Stimulated activated naive B cell treated with anti-CD40 and anti-IgM and Interleukin-4, amounts not matched to agents 10 μg/mL and 1 μg/mL and 100 μg/mL, for 72 hours (primary cell): ENCODE data around the gene PRTN3.
A peak's percentile ranks its signal among the peaks of the same experiment; 100 is the strongest.
"Not testable (repeated sequence)": the region's sequence is repeated elsewhere in the genome, so short reads cannot be mapped to it uniquely, and the experiment has no call there.

ENCODE experiments used
- ATAC-seq, 2 donors: fragments of 150-1000 bp; cut with Tn5 transposase; replicated peaks; 2 replicates each; pipeline ENCODE4 v1.10.0; 2021; ENCODE audit warnings: moderate library complexity in 1 of 2
- DNase-seq: peaks from one replicate; pipeline ENCODE4 v3.0.0; 2021
- H3K27ac Mint-ChIP-seq: one replicate; pipeline ENCODE4 v1.8.0; 2022; ENCODE audit warnings: mild to moderate bottlenecking, mixed read lengths
- H3K27me3 Mint-ChIP-seq, 2 donors: one replicate each; pipeline ENCODE4 v1.8.0; 2022; ENCODE audit warnings: mixed read lengths in 2 of 2
- H3K36me3 Mint-ChIP-seq, 2 donors: one replicate each; pipeline ENCODE4 v1.8.0; 2022; ENCODE audit warnings: mixed read lengths in 2 of 2, mild to moderate bottlenecking in 1 of 2
- H3K4me1 Mint-ChIP-seq, 2 donors: one replicate each; pipeline ENCODE4 v1.8.0; 2022; ENCODE audit warnings: mixed read lengths in 2 of 2, mild to moderate bottlenecking in 1 of 2
- H3K4me3 Mint-ChIP-seq, 2 donors: one replicate each; pipeline ENCODE4 v1.8.0; 2022; ENCODE audit warnings: mild to moderate bottlenecking in 2 of 2, mixed read lengths in 2 of 2, moderate library complexity in 1 of 2
- H3K9me3 Mint-ChIP-seq, 2 donors: one replicate each; pipeline ENCODE4 v1.8.0; 2022; ENCODE audit warnings: mixed read lengths in 2 of 2, mild to moderate bottlenecking in 1 of 2

Gene PRTN3

DNA sequence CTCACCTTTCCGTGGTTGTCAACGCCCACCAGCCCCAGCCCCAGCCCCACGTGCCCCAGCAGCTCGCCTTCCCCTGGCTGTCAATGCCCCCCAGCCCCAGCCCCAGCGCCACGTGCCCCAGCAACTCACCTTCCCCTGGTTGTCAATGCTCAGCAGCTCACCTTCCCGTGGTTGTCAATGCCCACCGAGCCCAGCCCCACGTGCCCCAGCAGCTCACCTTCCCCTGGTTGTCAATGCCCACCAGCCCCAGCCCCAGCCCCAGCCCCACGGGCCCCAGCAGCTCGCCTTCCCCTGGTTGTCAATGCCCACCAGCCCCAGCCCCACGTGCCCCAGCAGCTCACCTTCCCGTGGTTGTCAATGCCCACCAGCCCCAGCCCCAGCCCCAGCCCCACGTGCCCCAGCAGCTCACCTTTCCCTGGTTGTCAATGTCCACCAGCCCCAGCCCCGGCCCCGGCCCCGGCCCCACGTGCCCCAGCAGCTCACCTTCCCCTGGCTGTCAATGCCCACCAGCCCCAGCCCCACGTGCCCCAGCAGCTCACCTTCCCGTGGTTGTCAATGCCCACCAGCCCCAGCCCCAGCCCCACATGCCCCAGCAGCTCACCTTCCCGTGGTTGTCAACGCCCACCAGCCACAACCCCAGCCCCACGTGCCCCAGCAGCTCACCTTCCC is 37.3 kb downstream of the PRTN3 start:
- peaks cover 38 to 43% of the 10 kb centered on the region in 2 donors for H3K36me3 Mint-ChIP-seq
- not testable (repeated sequence) for H3K9me3 Mint-ChIP-seq, H3K4me3 Mint-ChIP-seq, H3K27ac Mint-ChIP-seq, ATAC-seq, H3K27me3 Mint-ChIP-seq, DNase-seq, H3K4me1 Mint-ChIP-seq

DNA sequence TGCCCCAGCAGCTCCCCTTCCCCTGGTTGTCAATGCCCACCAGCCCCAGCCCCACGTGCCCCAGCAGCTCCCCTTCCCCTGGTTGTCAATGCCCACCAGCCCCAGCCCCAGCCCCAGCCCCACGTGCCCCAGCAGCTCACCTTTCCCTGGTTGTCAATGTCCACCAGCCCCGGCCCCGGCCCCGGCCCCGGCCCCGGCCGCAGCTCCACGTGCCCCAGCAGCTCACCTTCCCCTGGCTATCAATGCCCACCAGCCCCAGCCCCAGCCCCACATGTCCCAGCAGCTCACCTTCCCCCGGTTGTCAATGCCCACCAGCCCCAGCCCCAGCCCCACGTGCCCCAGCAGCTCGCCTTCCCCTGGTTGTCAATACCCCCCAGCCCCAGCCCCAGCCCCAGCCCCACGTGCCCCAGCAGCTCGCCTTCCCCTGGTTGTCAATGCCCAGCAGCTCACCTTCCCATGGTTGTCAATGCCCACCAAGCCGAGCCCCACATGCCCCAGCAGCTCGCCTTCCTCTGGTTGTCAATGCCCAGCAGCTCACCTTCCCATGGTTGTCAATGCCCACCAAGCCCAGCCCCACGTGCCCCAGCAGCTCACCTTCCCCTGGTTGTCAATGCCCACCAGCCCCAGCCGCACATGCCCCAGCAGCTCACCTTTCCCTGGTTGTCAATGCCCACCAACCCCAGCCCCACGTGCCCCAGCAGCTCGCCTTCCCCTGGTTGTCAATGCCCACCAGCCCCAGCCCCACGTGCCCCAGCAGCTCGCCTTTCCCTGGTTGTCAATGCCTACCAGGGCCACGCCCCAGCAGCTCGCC is 38.2 kb downstream of the PRTN3 start:
- not testable (repeated sequence) for ATAC-seq, H3K27me3 Mint-ChIP-seq, DNase-seq, H3K4me1 Mint-ChIP-seq, H3K9me3 Mint-ChIP-seq, H3K4me3 Mint-ChIP-seq
- peaks cover 43 to 46% of the 10 kb centered on the region in 2 donors for H3K36me3 Mint-ChIP-seq
- peak overlapping the region; percentile 47 for H3K27ac Mint-ChIP-seq

DNA sequence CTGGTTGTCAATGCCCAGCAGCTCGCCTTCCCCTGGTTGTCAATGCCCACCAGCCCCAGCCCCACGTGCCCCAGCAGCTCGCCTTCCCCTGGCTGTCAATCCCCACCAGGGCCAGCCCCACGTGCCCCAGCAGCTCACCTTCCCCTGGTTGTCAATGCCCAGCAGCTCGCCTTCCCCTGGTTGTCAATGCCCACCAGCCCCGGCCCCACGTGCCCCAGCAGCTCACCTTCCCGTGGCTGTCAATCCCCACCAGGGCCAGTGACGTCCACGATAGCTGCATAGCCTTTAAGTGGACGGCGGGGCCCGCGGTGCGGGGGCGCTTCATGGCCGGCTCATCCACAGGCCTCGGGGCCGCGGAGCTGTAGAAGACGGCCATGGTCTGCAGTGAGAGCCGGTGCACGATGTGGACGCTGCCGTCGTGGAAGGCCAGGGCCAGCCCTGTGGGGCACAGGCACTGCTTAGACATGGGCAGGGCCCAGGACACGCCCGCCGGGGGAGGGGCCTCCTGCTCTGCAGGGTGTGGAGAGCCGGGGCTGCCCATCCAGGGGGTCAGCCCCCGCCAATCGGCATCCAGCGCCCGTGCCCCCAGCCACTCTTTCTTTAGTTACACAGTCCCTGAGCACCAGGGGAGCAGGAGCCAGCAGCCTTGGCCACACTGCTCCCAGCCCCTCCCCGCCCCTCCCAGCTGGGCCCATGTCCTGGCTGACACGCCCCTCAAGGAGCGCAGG is 39.1 kb downstream of the PRTN3 start:
- H3K4me3 Mint-ChIP-seq = no peak overlapping the region
- H3K36me3 Mint-ChIP-seq = peaks cover 43 to 45% of the 10 kb centered on the region in 2 donors

GRCh38 chr19:881385-882071 is 40.7 kb downstream of the PRTN3 start:
- Mint-ChIP-seq H3K4me1 (peaks cover 4 to 6% of the 10 kb centered on the region in 2 donors), H3K4me3 (no peak overlapping the region), H3K27ac (peak overlapping the region; percentile 14), H3K9me3 (no peaks in the 10 kb centered on the region), H3K27me3 (no peaks in the 10 kb centered on the region), H3K36me3 (peaks cover 38 to 41% of the 10 kb centered on the region in 2 donors)
- ATAC-seq = no peak
- no peak for DNase-seq

More for the DNA sequence above, 39.1 kb downstream of the PRTN3 start:
- Mint-ChIP-seq H3K9me3 (no peaks in the 10 kb centered on the region), H3K27me3 (no peaks in the 10 kb centered on the region), H3K27ac (no peak overlapping the region), H3K4me1 (peaks cover 4 to 6% of the 10 kb centered on the region in 2 donors)
- DNase-seq (no peak), ATAC-seq (no peak)

- no peak for ATAC-seq
- peak overlapping the region in 1 of 2 donors; percentile 22 for H3K4me3 Mint-ChIP-seq
- peaks cover 41 to 43% of the 10 kb centered on the region in 2 donors for H3K36me3 Mint-ChIP-seq
- H3K27me3 Mint-ChIP-seq = no peaks in the 10 kb centered on the region
- no peak for DNase-seq
- peaks cover 4 to 6% of the 10 kb centered on the region in 2 donors for H3K4me1 Mint-ChIP-seq
- H3K9me3 Mint-ChIP-seq = no peaks in the 10 kb centered on the region
- H3K27ac Mint-ChIP-seq = no peak overlapping the region
These were observed 42.2 kb downstream of the PRTN3 start for GRCh38 chr19:882871-883497.

DNA sequence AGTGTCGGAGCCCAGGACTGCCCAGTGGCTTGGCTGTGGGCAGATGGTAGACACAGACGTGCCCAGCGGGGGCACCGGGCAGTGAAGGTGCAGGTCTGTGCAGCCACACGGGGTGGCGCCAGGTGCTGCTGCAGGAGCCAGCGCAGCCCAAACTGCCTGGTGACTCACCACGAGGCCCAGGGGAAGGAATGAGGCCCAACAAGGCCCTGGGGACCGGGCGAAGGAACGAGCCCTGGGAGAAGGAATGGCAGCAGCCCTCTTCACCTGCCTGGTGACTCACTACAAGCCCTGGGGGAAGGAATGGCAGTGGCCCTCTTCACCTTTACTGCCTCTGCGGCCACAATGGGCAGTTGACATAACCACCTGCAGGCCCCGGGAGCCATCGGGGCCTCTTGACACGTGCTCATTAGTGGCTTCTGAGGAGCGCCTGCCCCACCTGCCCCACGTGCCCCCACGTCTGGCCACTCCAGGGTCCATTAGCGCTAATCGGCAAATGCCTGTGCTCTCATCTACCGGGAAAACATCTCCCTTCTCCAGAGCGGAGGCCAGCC is 42.9 kb downstream of the PRTN3 start:
- Mint-ChIP-seq H3K27me3 (no peaks in the 10 kb centered on the region), H3K9me3 (no peaks in the 10 kb centered on the region), H3K4me3 (no peak overlapping the region), H3K27ac (no peak overlapping the region), H3K4me1 (peaks cover 4 to 9% of the 10 kb centered on the region in 2 donors), H3K36me3 (peaks cover 41 to 44% of the 10 kb centered on the region in 2 donors)
- no peak for DNase-seq
- no peak for ATAC-seq

- DNase-seq (no peak), ATAC-seq (no peak)
- Mint-ChIP-seq H3K27ac (peak overlapping the region; percentile 62), H3K4me1 (peaks cover 0 to 4% of the 10 kb centered on the region in 2 donors), H3K27me3 (no peaks in the 10 kb centered on the region), H3K36me3 (peaks cover 38 to 44% of the 10 kb centered on the region in 2 donors), H3K4me3 (no peak overlapping the region), H3K9me3 (no peaks in the 10 kb centered on the region)
These were observed 43.8 kb downstream of the PRTN3 start for GRCh38 chr19:884420-885211.

DNA sequence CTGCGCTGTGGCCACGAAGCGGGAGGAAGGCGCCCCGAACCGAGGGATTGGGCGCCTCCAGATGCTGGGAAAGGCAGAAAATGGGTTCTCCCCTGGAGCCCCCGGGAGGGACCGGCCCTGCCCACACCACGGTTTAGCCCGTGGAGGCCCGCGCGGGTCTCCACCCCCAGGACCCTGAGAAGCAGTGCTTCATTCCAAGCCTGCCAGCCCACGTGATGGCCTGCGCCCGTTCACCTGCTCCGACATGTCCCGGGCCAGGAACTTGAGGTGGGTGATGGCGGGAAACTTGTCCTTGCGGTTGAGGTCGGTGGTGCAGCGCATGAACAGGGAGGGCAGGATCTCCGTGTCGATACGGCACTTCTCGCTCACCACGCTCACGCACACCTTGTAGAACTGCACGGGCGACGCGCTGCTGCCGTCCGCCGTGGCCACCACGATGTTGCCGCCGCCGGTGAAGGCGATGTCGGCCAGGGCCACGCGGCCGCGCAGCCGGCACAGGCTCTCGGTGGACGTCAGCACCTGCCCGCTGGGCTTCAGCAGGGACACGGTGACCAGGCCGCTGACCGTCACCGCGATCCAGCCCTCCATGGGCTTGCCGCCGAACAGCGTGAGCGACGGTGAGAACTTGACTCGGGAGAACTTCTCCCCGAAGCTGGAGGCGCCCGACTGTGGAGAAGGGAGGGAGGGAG is 44.9 kb downstream of the PRTN3 start:
- ATAC-seq (no peak), DNase-seq (no peak)
- peaks cover 0 to 4% of the 10 kb centered on the region in 2 donors for H3K4me1 Mint-ChIP-seq
- H3K27ac Mint-ChIP-seq = no peak overlapping the region
- no peaks in the 10 kb centered on the region for H3K9me3 Mint-ChIP-seq
- no peak overlapping the region for H3K4me3 Mint-ChIP-seq
- peaks cover 37 to 43% of the 10 kb centered on the region in 2 donors for H3K36me3 Mint-ChIP-seq
- H3K27me3 Mint-ChIP-seq = no peaks in the 10 kb centered on the region

GRCh38 chr19:887072-887471 is 46.3 kb downstream of the PRTN3 start:
- Mint-ChIP-seq H3K4me1 (peaks cover 6 to 15% of the 10 kb centered on the region in 2 donors), H3K27me3 (no peaks in the 10 kb centered on the region), H3K9me3 (no peaks in the 10 kb centered on the region), H3K4me3 (no peak overlapping the region), H3K27ac (no peak overlapping the region), H3K36me3 (peaks cover 25 to 30% of the 10 kb centered on the region in 2 donors)
- ATAC-seq = no peak
- DNase-seq = no peak

DNA sequence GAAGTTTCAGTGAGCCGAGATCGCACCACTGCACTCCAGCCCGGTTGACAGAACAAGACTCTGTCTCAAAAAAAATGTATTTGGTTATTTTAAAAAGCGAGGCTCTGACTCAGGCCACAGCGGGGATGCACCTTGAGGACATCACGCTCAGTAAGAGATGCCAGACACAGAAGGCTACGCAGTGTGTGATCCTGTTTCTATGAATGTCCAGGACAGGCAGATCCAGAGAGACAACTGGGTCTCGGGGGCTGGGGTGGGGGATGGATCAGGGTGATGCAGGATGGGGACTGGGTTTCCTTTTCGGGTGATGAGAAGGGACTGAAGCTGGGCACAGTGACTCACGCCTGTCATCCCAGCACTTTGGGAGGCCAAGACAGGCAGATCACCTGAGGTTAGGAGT is 46.8 kb downstream of the PRTN3 start:
- Mint-ChIP-seq H3K27ac (no peak overlapping the region), H3K9me3 (no peaks in the 10 kb centered on the region), H3K4me3 (no peak overlapping the region), H3K27me3 (no peaks in the 10 kb centered on the region), H3K36me3 (peaks cover 24 to 26% of the 10 kb centered on the region in 2 donors), H3K4me1 (peaks cover 9 to 18% of the 10 kb centered on the region in 2 donors)
- ATAC-seq (no peak), DNase-seq (no peak)

DNA sequence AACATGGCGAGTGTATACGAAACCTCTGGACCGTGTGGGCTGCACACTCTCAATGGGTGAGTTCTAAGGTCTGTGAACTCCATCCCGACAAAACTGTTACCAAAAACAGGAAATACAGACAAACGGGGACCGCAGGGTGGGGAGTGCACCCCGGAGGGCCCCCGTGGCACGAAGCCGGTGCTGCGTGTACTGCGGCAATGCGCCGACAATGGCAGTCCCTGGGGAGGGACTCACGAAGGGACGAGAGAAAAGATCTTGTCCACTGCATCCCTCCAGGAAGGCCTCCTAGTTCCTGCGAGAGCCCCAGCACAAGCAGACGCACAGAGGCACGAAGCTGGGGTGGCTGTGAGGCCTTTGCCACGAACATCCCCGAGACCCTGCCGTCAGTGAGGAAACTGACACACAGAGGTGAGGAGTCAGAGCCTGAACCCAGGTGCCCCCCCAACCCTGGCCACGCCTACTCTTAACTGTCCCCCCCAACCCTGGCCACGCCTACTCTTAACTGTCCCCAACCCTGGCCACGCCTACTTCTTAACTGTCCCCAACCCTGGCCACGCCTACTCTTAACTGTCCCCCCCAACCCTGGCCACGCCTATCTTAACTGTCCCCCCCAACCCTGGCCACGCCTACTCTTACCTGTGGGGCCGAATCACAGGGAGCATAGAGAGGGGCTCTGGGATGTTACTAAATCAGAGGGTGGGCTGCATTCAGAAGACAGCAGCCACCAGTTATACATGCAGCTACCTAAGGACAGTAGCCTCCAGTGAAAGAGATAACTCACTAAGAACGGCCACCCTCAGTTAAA is 48.0 kb downstream of the PRTN3 start:
- Mint-ChIP-seq H3K4me3 (no peak overlapping the region), H3K27me3 (no peaks in the 10 kb centered on the region), H3K4me1 (peaks cover 12 to 27% of the 10 kb centered on the region in 2 donors), H3K36me3 (peaks cover 22 to 27% of the 10 kb centered on the region in 2 donors), H3K9me3 (no peaks in the 10 kb centered on the region), H3K27ac (no peak overlapping the region)
- DNase-seq = no peak
- ATAC-seq = no peak
